GM12878 (cell line): ENCODE measurements around the gene PLXNB2. TPM values are rescaled to one million over a fixed set of nuclear protein-coding genes. Genes with fewer than 3 reads are reported as not detected.

Experiments
- CREB1 ChIP-seq: IDR thresholded peaks from 2 replicates; pipeline ENCODE4 v1.6.1; 2012; ENCODE audit warnings: low read depth, mild to moderate bottlenecking, inconsistent platforms
- CREM ChIP-seq: IDR thresholded peaks from 2 replicates; pipeline ENCODE4 v1.6.1; 2014; ENCODE audit warnings: antibody characterized with exemption, low read depth
- EP300 ChIP-seq, 2 experiments: fragments of 150-350 bp in 1 of 2; IDR thresholded peaks; 2 replicates each; pipeline ENCODE4 v1.6.1; 2011 to 2012; ENCODE audit warnings: low read depth in 2 of 2, low read length in 2 of 2, borderline replicate concordance in 1 of 2, improper control_type of control experiment in 1 of 2, inconsistent platforms in 1 of 2; ENCODE audit not compliant: control insufficient read depth in 1 of 2
- ESRRA ChIP-seq: IDR thresholded peaks from 2 replicates; pipeline ENCODE4 v1.6.1; 2012; ENCODE audit warnings: mild to moderate bottlenecking, low read length, improper control_type of control experiment
- FOXK2 ChIP-seq: fragments of 450-650 bp; IDR thresholded peaks from 2 replicates; pipeline ENCODE4 v1.6.1; 2017; ENCODE audit warnings: mild to moderate bottlenecking, moderate library complexity
- GABPA ChIP-seq: IDR thresholded peaks from 2 replicates; pipeline ENCODE4 v1.6.1; 2014; ENCODE audit warnings: antibody characterized with exemption, low read depth, mild to moderate bottlenecking, inconsistent platforms
- JUNB ChIP-seq: IDR thresholded peaks from 2 replicates; pipeline ENCODE4 v1.6.1; 2016; ENCODE audit warnings: antibody characterized with exemption, mild to moderate bottlenecking
- NRF1 ChIP-seq: conservative IDR thresholded peaks from 2 replicates; pipeline ENCODE4 v1.6.1; 2011; ENCODE audit warnings: mild to moderate bottlenecking, low read depth, low read length, improper control_type of control experiment
- PAX8 ChIP-seq: fragments of 450-650 bp; IDR thresholded peaks from 2 replicates; pipeline ENCODE4 v1.6.1; 2017; ENCODE audit warnings: mild to moderate bottlenecking, moderate library complexity
- SIN3A ChIP-seq: IDR thresholded peaks from 2 replicates; pipeline ENCODE4 v1.6.1; 2012; ENCODE audit warnings: low read depth, low read length, improper control_type of control experiment
- SP1 ChIP-seq: IDR thresholded peaks from one replicate; pipeline ENCODE4 v1.6.1; 2011; ENCODE audit warnings: low read depth, low read length
- WRNIP1 ChIP-seq: IDR thresholded peaks from 2 replicates; pipeline ENCODE4 v1.6.1; 2011; ENCODE audit warnings: low read depth, low read length, improper control_type of control experiment, borderline replicate concordance
- polyA plus RNA-seq, 11 experiments: library from polyadenylated mRNA; depleted of rRNA in 4 of 11; unstranded in 6 of 11; stranded (reverse) in 5 of 11; fragments of >200 nt; fragmentation: Nextera tagmentation in 4 of 11; fragmentation: Illumina TruSeq in 1 of 11; extraction: Ambion mirVana in 4 of 11; extraction: Trizol in 1 of 11; gene quantifications; 1 replicate in 1 of 11; 2 replicates in 10 of 11; pipeline versions ENCODE4 v1.2.1 to v1.2.3, GENCODE V29; 2011 to 2016; ENCODE audit warnings: inconsistent platforms in 2 of 11, missing spikeins in 2 of 11, low read depth in 1 of 11
- total RNA-seq, 4 experiments: library from RNA; depleted of rRNA in 3 of 4; stranded (reverse); fragments of >200 nt in 3 of 4; fragmentation: Illumina TruSeq in 1 of 4; extraction: Trizol in 1 of 4; gene quantifications; 2 replicates each; pipeline versions ENCODE4 v1.2.1 to v1.2.3, GENCODE V29; 2013 to 2021
- TF ChIP-seq, protein P1 (sequence below): IDR thresholded peaks from 2 replicates; pipeline ENCODE4 v1.6.1; 2012; ENCODE audit warnings: low read depth, low read length, improper control_type of control experiment
- TF ChIP-seq, protein P2 (sequence below): fragments of 450-650 bp; IDR thresholded peaks from 2 replicates; pipeline ENCODE4 v1.6.1; 2018; ENCODE audit warnings: borderline replicate concordance, mild to moderate bottlenecking; ENCODE audit not compliant: partially characterized antibody
- TF ChIP-seq, protein P3 (sequence below): IDR thresholded peaks from 2 replicates; pipeline ENCODE4 v1.6.1; 2011; ENCODE audit warnings: borderline replicate concordance, low read depth, mild to moderate bottlenecking, moderate library complexity, low read length; ENCODE audit not compliant: insufficient read depth, poor library complexity, severe bottlenecking

The PLXNB2 gene
- total and polyA plus RNA-seq, 10 of the 15 experiments (the other 5 are each of a cell fraction or from before 2014, with no cell fraction given) = 0.68 to 134 (median 41.9) TPM

DNA sequence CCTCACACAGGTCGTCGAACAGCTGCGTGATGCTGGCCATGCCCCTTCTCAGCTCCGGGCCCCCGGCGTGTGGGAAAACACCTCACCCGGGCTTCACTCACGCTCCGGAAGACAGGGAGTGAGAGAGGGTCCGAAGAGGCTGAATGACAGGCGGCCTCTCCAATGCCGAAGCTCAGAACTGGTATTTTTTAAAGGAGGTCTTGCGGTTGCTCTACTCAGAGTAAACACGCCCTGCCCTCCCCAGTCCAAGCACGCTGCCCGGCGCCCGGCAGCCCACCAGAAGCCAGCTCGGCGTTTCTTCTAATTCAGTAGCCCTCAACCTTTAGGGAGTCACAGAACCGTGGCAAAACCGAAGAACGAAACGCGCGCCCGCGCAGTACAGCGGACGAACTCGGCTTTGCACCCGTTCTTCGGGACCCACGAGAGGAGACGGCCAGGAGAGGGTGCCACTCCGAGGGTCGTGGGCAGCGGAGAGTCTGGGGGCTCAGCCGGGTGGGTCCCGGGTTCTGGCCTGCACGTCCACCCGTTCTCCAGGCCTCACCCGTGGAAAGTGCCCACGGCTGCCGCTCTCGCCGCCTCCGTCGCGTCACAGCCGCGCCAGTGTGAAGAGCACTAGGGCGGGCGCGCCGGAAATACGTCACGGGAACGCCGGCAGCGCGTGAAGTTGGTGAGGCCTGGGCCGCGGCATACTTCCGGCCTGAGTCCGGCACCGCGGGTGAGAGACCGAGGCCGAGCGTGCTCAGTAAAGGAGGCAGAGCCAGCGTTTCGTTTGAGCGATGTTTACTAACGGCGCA lies 62.8 kb downstream of the PLXNB2 start, which contains the start of gene TUBGCP6 (continued):
- no peak for TF ChIP-seq PAX8
- TF ChIP-seq, protein P1, sequence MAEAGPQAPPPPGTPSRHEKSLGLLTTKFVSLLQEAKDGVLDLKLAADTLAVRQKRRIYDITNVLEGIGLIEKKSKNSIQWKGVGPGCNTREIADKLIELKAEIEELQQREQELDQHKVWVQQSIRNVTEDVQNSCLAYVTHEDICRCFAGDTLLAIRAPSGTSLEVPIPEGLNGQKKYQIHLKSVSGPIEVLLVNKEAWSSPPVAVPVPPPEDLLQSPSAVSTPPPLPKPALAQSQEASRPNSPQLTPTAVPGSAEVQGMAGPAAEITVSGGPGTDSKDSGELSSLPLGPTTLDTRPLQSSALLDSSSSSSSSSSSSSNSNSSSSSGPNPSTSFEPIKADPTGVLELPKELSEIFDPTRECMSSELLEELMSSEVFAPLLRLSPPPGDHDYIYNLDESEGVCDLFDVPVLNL = peak; percentile 36; the same call in 1 of the 2 replicates
- TF ChIP-seq ESRRA = peak; percentile 56; the same call in 1 of the 2 replicates
- TF ChIP-seq FOXK2 = peak; percentile 39
- TF ChIP-seq SP1 = peak; percentile 28
- TF ChIP-seq WRNIP1 = no peak
- TF ChIP-seq GABPA = peak; percentile 95
- TF ChIP-seq, protein P2, sequence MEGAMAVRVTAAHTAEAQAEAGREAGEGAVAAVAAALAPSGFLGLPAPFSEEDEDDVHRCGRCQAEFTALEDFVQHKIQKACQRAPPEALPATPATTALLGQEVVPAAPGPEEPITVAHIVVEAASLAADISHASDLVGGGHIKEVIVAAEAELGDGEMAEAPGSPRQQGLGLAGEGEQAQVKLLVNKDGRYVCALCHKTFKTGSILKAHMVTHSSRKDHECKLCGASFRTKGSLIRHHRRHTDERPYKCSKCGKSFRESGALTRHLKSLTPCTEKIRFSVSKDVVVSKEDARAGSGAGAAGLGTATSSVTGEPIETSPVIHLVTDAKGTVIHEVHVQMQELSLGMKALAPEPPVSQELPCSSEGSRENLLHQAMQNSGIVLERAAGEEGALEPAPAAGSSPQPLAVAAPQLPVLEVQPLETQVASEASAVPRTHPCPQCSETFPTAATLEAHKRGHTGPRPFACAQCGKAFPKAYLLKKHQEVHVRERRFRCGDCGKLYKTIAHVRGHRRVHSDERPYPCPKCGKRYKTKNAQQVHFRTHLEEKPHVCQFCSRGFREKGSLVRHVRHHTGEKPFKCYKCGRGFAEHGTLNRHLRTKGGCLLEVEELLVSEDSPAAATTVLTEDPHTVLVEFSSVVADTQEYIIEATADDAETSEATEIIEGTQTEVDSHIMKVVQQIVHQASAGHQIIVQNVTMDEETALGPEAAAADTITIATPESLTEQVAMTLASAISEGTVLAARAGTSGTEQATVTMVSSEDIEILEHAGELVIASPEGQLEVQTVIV = peak; percentile 28
- peak; percentile 100 for TF ChIP-seq CREM
- peak in 1 of 2 experiments; percentile 30; a peak in 1 of 4 replicates for TF ChIP-seq EP300 (IDR thresholded peaks at IDR 0.05; ENCODE audit: borderline replicate concordance in 1 of 2, control insufficient read depth in 1 of 2, low read depth in 2 of 2, low read length in 2 of 2)
- TF ChIP-seq JUNB = no peak
- peak; percentile 100 for TF ChIP-seq CREB1
- peak; percentile 91 for TF ChIP-seq SIN3A
- no peak for TF ChIP-seq NRF1
- TF ChIP-seq, protein P3, sequence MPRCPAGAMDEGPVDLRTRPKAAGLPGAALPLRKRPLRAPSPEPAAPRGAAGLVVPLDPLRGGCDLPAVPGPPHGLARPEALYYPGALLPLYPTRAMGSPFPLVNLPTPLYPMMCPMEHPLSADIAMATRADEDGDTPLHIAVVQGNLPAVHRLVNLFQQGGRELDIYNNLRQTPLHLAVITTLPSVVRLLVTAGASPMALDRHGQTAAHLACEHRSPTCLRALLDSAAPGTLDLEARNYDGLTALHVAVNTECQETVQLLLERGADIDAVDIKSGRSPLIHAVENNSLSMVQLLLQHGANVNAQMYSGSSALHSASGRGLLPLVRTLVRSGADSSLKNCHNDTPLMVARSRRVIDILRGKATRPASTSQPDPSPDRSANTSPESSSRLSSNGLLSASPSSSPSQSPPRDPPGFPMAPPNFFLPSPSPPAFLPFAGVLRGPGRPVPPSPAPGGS = peak; percentile 57
